C4-2B (cell line): ENCODE results near the gene KRTAP19-7.

Experiments
- CTCF ChIP-seq: fragments of 450-650 bp; conservative IDR thresholded peaks from 2 replicates; pipeline ENCODE4 v1.5.1; 2017; ENCODE audit warnings: mild to moderate bottlenecking
- ZFX ChIP-seq: fragments of 450-650 bp; IDR thresholded peaks from 2 replicates; pipeline ENCODE4 v1.6.1; 2017

GRCh38 chr21:30555095-30555494 is 6.0 kb downstream of the KRTAP19-7 start:
- no peak for TF ChIP-seq CTCF
- no peak for TF ChIP-seq ZFX
